Measurements from ENCODE around the gene COMMD9. TPM values are rescaled to one million over a fixed set of nuclear protein-coding genes. Genes with fewer than 3 reads are reported as not detected.

COMMD9 gene
- total RNA-seq, 1 donor from 2014 or later, result 61.0 TPM

DNA sequence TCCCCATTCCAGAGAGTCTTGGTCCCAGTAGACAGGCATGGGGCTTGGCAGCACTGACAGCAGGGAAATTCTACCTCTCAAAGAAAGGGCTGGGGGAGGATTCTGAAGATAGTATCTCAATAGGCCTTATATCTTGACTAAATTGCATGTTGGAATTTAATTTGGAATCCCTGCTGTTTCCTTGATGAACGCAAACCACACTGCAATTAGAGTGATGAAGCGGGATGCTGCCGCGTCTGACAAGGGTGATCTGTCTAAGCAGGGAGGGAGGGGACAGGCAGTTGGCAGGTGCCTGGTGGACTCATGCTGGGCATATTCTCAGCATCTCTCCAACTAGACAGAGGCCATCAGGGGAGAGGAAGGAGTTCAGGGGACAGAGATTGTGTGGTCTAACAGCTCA is 48.4 kb downstream of the COMMD9 start:
- Mint-ChIP-seq H3K4me1 (no peaks in the 10 kb centered on the region), H3K9me3 (peaks cover 2% of the 10 kb centered on the region), H3K36me3 (ENCODE audit: low read depth) (no peaks in the 10 kb centered on the region), H3K27ac (no peak overlapping the region), H3K27me3 (peaks cover 10% of the 10 kb centered on the region), H3K4me3 (no peak overlapping the region)
- intact Hi-C loops (cut with micrococcal nuclease), result no loop called here
- ChIA-PET POLR2A (no interaction called here), CTCF (no interaction called here)
- ATAC-seq (ENCODE audit: low read depth) (no peak), DNase-seq (no peak)
- TF ChIP-seq, protein P1, sequence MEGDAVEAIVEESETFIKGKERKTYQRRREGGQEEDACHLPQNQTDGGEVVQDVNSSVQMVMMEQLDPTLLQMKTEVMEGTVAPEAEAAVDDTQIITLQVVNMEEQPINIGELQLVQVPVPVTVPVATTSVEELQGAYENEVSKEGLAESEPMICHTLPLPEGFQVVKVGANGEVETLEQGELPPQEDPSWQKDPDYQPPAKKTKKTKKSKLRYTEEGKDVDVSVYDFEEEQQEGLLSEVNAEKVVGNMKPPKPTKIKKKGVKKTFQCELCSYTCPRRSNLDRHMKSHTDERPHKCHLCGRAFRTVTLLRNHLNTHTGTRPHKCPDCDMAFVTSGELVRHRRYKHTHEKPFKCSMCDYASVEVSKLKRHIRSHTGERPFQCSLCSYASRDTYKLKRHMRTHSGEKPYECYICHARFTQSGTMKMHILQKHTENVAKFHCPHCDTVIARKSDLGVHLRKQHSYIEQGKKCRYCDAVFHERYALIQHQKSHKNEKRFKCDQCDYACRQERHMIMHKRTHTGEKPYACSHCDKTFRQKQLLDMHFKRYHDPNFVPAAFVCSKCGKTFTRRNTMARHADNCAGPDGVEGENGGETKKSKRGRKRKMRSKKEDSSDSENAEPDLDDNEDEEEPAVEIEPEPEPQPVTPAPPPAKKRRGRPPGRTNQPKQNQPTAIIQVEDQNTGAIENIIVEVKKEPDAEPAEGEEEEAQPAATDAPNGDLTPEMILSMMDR (IDR thresholded peaks at IDR 0.05), result no peak

DNA sequence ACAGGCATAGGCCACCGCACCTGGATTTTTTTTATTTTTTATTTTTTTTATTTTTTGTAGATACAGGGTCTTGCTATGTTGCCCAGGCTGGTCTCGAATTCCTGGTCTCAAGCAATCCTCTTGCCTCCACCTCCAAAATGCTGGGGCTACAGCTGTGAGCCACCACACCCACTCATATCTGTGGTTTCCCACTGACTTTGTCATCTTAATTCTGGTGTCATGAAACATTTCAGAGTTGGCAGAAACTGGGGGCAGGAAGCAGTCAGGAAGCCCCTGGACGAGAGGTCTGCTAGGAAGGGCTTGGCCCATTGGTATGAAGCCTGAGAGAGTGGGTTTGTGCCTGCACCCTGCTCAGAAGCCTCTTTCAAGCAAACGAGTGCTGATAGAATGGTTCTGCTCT is 49.1 kb downstream of the COMMD9 start:
- peaks cover 2% of the 10 kb centered on the region for H3K9me3 Mint-ChIP-seq
- no peak overlapping the region for H3K4me3 Mint-ChIP-seq
- ATAC-seq (ENCODE audit: low read depth) (no peak), DNase-seq (no peak)
- H3K36me3 Mint-ChIP-seq (ENCODE audit: low read depth), result no peaks in the 10 kb centered on the region
- TF ChIP-seq, protein P1 (IDR thresholded peaks at IDR 0.05), result no peak
- intact Hi-C loops (cut with micrococcal nuclease), result no loop called here
- CTCF ChIA-PET, result no interaction called here
- H3K27me3 Mint-ChIP-seq, result peaks cover 10% of the 10 kb centered on the region
- H3K4me1 Mint-ChIP-seq, result no peaks in the 10 kb centered on the region
- H3K27ac Mint-ChIP-seq, result no peak overlapping the region
- POLR2A ChIA-PET, result no interaction called here

DNA sequence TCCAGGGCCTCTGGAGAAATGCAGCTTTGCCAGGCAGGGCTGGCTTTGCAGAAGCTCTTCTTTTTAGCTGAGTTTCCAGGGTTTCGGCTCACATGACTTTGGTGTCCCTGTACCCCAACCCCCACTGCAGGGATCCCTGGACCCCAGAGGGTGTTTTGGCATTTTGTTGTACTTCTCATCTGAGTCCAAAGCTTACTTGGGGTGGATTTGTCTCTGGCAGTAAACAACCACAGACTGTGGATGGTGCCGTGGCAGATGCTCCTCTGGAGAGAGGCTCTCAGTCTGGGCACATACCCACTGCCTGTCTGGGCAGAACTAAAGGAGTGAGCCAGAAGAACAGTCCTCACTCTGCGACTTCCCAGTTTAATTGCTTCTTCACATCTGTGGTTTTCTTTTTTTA is 49.6 kb downstream of the COMMD9 start:
- Mint-ChIP-seq H3K4me1 (no peaks in the 10 kb centered on the region), H3K36me3 (ENCODE audit: low read depth) (no peaks in the 10 kb centered on the region), H3K4me3 (no peak overlapping the region), H3K27me3 (peaks cover 10% of the 10 kb centered on the region), H3K27ac (no peak overlapping the region), H3K9me3 (peaks cover 2% of the 10 kb centered on the region)
- CTCF ChIA-PET, result no interaction called here
- no peak for ATAC-seq (ENCODE audit: low read depth)
- no peak for DNase-seq
- POLR2A ChIA-PET, result no interaction called here
- TF ChIP-seq, protein P1 (IDR thresholded peaks at IDR 0.05), result no peak
- intact Hi-C loops (cut with micrococcal nuclease), result no loop called here

DNA sequence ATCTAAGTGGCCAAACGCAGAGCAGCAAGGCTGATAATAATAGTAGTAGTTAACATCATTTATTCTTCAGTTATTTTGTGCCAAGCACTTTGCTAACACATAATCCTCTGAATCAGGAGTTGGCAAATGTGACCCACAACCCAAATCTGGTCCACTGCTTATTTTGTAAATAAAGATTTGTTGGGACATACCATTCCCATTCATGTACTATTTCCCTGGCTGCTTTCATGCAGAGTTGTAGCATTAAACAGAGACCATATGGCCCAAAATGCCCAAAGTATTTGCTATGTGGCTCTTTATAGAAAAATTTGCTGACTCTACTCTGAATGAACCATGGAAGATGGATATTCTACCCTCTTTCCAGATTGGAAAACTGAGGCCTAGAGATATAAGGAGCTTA is 50.3 kb downstream of the COMMD9 start:
- peaks cover 10% of the 10 kb centered on the region for H3K27me3 Mint-ChIP-seq
- POLR2A ChIA-PET, result no interaction called here
- intact Hi-C loops (cut with micrococcal nuclease), result no loop called here
- H3K36me3 Mint-ChIP-seq (ENCODE audit: low read depth), result no peaks in the 10 kb centered on the region
- H3K9me3 Mint-ChIP-seq, result peaks cover 2% of the 10 kb centered on the region
- no peaks in the 10 kb centered on the region for H3K4me1 Mint-ChIP-seq
- ATAC-seq (ENCODE audit: low read depth), result no peak
- DNase-seq, result no peak
- TF ChIP-seq, protein P1 (IDR thresholded peaks at IDR 0.05), result no peak
- CTCF ChIA-PET, result no interaction called here
- no peak overlapping the region for H3K27ac Mint-ChIP-seq
- no peak overlapping the region for H3K4me3 Mint-ChIP-seq

DNA sequence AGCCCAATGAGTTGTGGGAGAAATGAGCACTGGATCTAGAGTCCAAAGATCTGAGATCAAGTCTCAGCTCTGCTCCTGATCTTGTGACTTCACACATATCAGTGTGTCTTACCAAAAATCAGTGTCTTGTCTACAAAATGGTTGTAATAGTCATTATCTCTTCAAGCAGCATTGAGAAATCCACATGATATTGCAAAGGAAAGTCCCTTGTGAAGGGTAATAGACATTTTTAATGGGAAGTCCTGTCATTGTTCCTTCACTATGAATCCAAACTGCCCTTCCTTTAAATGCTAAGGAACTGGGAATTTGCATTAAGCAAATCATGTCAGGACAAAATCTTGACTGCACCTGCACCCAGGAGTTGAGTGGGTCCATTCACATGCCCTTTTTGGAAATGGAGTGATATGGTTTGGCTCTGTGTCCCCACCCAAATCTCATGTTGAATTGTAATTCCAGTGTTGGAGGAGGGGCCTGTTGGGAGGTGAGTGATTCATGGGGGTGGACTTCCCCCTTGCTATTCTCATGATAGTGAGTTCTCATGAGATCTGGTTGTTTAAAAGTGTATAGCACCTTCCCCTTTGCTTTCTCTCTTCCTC is 51.1 kb downstream of the COMMD9 start:
- Mint-ChIP-seq H3K27ac (no peak overlapping the region), H3K27me3 (peaks cover 10% of the 10 kb centered on the region), H3K36me3 (ENCODE audit: low read depth) (no peaks in the 10 kb centered on the region), H3K4me1 (no peaks in the 10 kb centered on the region), H3K4me3 (no peak overlapping the region), H3K9me3 (peaks cover 2% of the 10 kb centered on the region)
- TF ChIP-seq, protein P1 (IDR thresholded peaks at IDR 0.05), result no peak
- DNase-seq (no peak), ATAC-seq (ENCODE audit: low read depth) (no peak)
- ChIA-PET CTCF (no interaction called here), POLR2A (no interaction called here)
- intact Hi-C loops (cut with micrococcal nuclease), result no loop called here

Measured in activated B cell treated with CpG ODN at 0.5 μM for 24 hours (primary cell).